Activated CD4-positive, alpha-beta T cell treated with anti-CD3 and anti-CD28 coated beads, Interleukin-2, amount 50 U/mL, for 24 hours (primary cell): ENCODE results near the gene MPIG6B.

Experiments
- DNase-seq, 2 donors: peaks; one replicate each; pipeline ENCODE4 v3.0.0-alpha.2; 2020; ENCODE audit warnings: low read depth in 1 of 2, low spot score in 1 of 2

The MPIG6B gene

GRCh38 chr6:31720196-31720770 lies 2.9 kb upstream of the MPIG6B start:
- DNase-seq = no peak

- no peak for DNase-seq
Observed at GRCh38 chr6:31721351-31722020, 1.7 kb upstream of the MPIG6B start, which contains the start of gene LY6G6C. Gene LY6G6C (minus strand): TSS chr6:31721746. CDS start chr6:31721679, 67 bp downstream.

- no peak for DNase-seq
Observed at GRCh38 chr6:31722173-31722572, 1.0 kb upstream of the MPIG6B start.

- DNase-seq = no peak
Observed at GRCh38 chr6:31723980-31724691, 963 bp downstream of the MPIG6B start.

- no peak for DNase-seq
Observed at GRCh38 chr6:31725502-31726350, 2.6 kb downstream of the MPIG6B start.

GRCh38 chr6:31727034-31727716 lies 4.0 kb downstream of the MPIG6B start:
- DNase-seq = no peak

GRCh38 chr6:31727717-31728671 lies 4.8 kb downstream of the MPIG6B start:
- no peak for DNase-seq

- no peak for DNase-seq
Observed at GRCh38 chr6:31728767-31729514, 5.8 kb downstream of the MPIG6B start, which contains the start of gene DDAH2. Gene DDAH2 (minus strand): TSS chr6:31729299. CDS start chr6:31729161, 138 bp downstream.

GRCh38 chr6:31729515-31729978 lies 6.4 kb downstream of the MPIG6B start:
- DNase-seq = peak; percentile 55 to 67

GRCh38 chr6:31729979-31730630 lies 6.9 kb downstream of the MPIG6B start:
- DNase-seq = peak; percentile 32 to 42

- no peak for DNase-seq
Observed at GRCh38 chr6:31730631-31731086, 7.5 kb downstream of the MPIG6B start.

- DNase-seq = no peak
Observed at GRCh38 chr6:31732029-31732428, 8.9 kb downstream of the MPIG6B start.

- no peak for DNase-seq
Observed at GRCh38 chr6:31733734-31734133, 10.6 kb downstream of the MPIG6B start.

GRCh38 chr6:31734247-31734820 lies 11.2 kb downstream of the MPIG6B start:
- no peak for DNase-seq

GRCh38 chr6:31734821-31735406 lies 11.7 kb downstream of the MPIG6B start:
- peak; percentile 13 to 54 for DNase-seq

GRCh38 chr6:31736021-31736767 lies 13.0 kb downstream of the MPIG6B start, which contains the start of gene CLIC1:
Gene CLIC1 (minus strand): TSS chr6:31736530. CDS start chr6:31736300, 230 bp downstream.
- peak; percentile 56 to 73 for DNase-seq
